OCI-LY3 (cell line): ENCODE measurements around the gene IQCM.

Experiments used
- CTCF ChIP-seq: fragments of 200-600, 300-600 bp; sonication (generic); IDR thresholded peaks from 2 replicates; pipeline ENCODE4 v1.5.1; 2014; ENCODE audit warnings: antibody characterized with exemption, low read length, low read depth
- EZH2phosphoT487 ChIP-seq: fragments of 200-600 bp; shearing (Covaris generic); IDR thresholded peaks from 2 replicates; pipeline ENCODE4 v1.6.1; 2018; ENCODE audit warnings: antibody characterized with exemption, mixed run types, low read depth

GRCh38 chr4:149370002-149370401 is 445.6 kb downstream of the IQCM start:
- no peak for TF ChIP-seq EZH2phosphoT487
- TF ChIP-seq CTCF: no peak
